Sigmoid colon (tissue), 4 donors: ENCODE data around the gene MFAP1.

Experiments used
- EP300 ChIP-seq, 4 donors: sonication (generic); formaldehyde crosslinking; IDR thresholded peaks; one replicate each; pipeline ENCODE4 v1.6.1; 2017; ENCODE audit warnings: antibody characterized with exemption in 4 of 4
- POLR2A ChIP-seq, 2 donors: fragments of 450-650 bp; IDR thresholded peaks; one replicate each; pipeline ENCODE4 v1.6.1; 2016; ENCODE audit warnings: antibody characterized with exemption in 2 of 2, mild to moderate bottlenecking in 2 of 2, moderate library complexity in 2 of 2
- POLR2AphosphoS5 ChIP-seq, 4 donors: sonication (generic); formaldehyde crosslinking; IDR thresholded peaks; one replicate each; pipeline ENCODE4 v1.6.1; 2017; ENCODE audit warnings: antibody characterized with exemption in 4 of 4
- TF ChIP-seq, protein P1 (sequence below), 4 experiments: fragments of 450-650 bp in 3 of 4; fragments of 200-600 bp in 1 of 4; IDR thresholded peaks; one replicate each; pipeline ENCODE4 v1.5.1; 2016 to 2019; ENCODE audit warnings: antibody characterized with exemption in 4 of 4, mild to moderate bottlenecking in 3 of 4, moderate library complexity in 2 of 4

DNA sequence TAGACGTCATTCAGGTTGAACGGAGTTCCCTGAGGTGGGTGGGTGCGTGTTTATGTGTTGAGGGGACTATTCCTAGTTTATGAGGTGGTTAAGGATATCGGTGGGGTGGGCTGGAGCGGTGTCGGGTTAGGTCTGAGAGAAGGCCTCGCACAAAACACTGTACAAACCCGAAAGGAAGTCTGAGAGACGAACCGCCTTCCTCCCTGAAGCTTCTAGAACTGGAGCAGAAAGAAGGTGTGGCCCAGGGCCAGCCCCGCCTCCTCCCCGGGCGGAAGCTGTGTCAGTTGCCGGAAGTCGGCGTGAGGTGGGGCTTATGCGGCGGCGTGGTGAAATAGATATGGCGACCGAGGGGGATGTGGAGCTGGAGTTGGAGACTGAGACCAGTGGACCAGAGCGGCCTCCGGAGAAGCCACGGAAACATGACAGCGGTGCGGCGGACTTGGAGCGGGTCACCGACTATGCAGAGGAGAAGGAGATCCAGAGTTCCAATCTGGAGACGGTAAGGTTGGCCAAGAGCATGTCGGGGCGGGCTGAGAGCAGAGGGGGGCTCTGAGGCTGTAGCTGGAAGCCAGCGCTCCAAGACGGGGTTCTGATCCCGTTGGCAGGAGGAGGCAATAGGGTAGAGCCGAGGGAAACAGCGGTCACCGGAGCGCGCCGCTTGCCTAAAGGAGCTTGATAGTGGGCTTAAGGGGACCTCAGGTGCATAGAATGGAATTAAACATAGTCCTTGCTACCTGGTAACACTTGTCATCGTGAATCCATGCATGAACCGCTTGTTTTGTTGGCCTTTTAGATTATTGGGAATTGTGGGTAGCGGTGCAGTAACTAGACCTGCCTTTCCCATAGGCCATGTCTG is 24.0 kb downstream of the MFAP1 start, which contains the start of gene HYPK:
- TF ChIP-seq POLR2AphosphoS5 (IDR thresholded peaks at IDR 0.05) (peak; percentile 70 to 89 (median 86)), POLR2A (IDR thresholded peaks at IDR 0.05) (peak; percentile 48 to 80), EP300 (IDR thresholded peaks at IDR 0.05) (peak in 1 of 4 donors; percentile 54)
- TF ChIP-seq, protein P1, sequence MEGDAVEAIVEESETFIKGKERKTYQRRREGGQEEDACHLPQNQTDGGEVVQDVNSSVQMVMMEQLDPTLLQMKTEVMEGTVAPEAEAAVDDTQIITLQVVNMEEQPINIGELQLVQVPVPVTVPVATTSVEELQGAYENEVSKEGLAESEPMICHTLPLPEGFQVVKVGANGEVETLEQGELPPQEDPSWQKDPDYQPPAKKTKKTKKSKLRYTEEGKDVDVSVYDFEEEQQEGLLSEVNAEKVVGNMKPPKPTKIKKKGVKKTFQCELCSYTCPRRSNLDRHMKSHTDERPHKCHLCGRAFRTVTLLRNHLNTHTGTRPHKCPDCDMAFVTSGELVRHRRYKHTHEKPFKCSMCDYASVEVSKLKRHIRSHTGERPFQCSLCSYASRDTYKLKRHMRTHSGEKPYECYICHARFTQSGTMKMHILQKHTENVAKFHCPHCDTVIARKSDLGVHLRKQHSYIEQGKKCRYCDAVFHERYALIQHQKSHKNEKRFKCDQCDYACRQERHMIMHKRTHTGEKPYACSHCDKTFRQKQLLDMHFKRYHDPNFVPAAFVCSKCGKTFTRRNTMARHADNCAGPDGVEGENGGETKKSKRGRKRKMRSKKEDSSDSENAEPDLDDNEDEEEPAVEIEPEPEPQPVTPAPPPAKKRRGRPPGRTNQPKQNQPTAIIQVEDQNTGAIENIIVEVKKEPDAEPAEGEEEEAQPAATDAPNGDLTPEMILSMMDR (IDR thresholded peaks at IDR 0.05), result no peak
